Measurements from ENCODE around the gene PDE7B. TPM values are rescaled to one million over a fixed set of nuclear protein-coding genes. Genes with fewer than 3 reads are reported as not detected.

The PDE7B gene
- total and polyA plus RNA-seq, 9 of the 15 experiments (the other 6 are each of a cell fraction or from before 2014, with no cell fraction given), result 0.01 TPM; not detected in 8

DNA sequence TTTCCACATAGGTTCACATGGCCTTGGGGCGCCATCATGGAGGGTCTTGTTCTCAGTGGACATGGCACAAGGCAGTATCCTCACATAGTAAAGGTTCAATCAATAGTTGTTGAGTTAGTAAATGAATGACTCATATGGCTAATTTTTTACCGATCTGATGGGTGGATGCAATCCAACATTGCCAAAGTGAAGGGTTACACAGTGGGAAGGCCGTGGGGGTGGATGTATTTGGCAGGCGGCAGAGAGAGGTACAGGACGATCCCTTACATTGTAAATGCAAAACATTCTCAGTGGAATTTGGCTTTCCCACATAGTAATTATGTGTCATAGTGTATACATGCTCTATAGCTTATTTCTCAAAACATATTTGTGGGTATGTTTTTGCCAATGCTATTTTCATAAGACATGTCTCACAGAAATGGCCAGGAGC, 21.0 kb upstream of the PDE7B start (continued):
- no peak for TF ChIP-seq NELFE (IDR thresholded peaks at IDR 0.05; ENCODE audit: insufficient read depth, insufficient read length)
- no peak for TF ChIP-seq ZNF263 (CRISPR knock-in tag; IDR thresholded peaks at IDR 0.05; ENCODE audit: borderline replicate concordance)
- TF ChIP-seq ARID2 (IDR thresholded peaks at IDR 0.05), result no peak

DNA sequence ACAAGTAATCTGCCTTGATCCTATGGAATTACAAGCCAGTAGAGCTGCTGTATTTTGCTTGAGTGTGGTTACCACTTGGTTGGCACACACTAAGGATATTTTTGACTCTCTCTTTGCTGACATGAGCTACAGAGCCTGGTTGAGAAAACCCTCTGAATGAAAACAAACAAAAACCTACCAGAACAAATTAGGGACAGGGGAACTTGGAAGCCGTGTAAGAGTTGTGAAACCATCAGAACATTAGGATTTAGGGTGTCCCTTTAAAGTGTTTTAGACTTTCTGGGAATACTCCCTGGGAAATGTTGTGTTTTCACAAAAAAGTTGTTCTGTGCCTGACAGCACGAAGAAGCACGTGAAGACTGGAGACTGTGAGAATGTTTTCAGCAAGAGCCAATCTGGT, 20.5 kb upstream of the PDE7B start:
- DNase-seq (ENCODE audit: extremely low read depth in 1 of 4, low spot score in 3 of 4) (no peak), ATAC-seq (no peak), FAIRE-seq (no peak)
- Histone ChIP-seq H3K27ac (ENCODE audit: extremely low read depth, low read depth, low read length) (no peak overlapping the region), H3K9me1 (ENCODE audit: control insufficient read depth, insufficient read depth, low read length) (no peaks in the 10 kb centered on the region), H2AFZ (ENCODE audit: low read depth, low read length) (no peak overlapping the region), H3K9me3 (replicated peaks; ENCODE audit: control insufficient read depth, insufficient read depth, low read depth, low read length) (no peaks in the 10 kb centered on the region), H4K20me1 (replicated peaks; ENCODE audit: control insufficient read depth, insufficient read depth, low read length) (no peaks in the 10 kb centered on the region), H3K4me2 (ENCODE audit: insufficient read depth, low read length) (no peak overlapping the region), H3K36me3 (ENCODE audit: control insufficient read depth, insufficient read depth, low read length) (no peaks in the 10 kb centered on the region), H3K4me1 (replicated peaks in 1 of 2; ENCODE audit: control insufficient read depth in 2 of 2, insufficient read depth in 2 of 2, low read length in 2 of 2) (no peaks in the 10 kb centered on the region), H3K4me3 (no peak overlapping the region), H3K27me3 (ENCODE audit: control insufficient read depth in 2 of 2, insufficient read depth in 2 of 2, low read length in 2 of 2) (peaks cover 6 to 9% of the 10 kb centered on the region in 2 experiments; a peak in 2 of 5 replicates), H3K79me2 (ENCODE audit: control insufficient read depth, insufficient read depth, low read length) (no peaks in the 10 kb centered on the region), H3K9ac (ENCODE audit: insufficient read depth in 1 of 2, low read depth in 2 of 2, low read length in 2 of 2) (no peak overlapping the region)
- in situ Hi-C loops (cut with MboI) (no loop called here), intact Hi-C loops (cut with micrococcal nuclease) (no loop called here)
- ChIA-PET POLR2A (interaction anchor here (1.2 kb wide), 1 partner anchor 10 kb away, joined by 4 read pairs; no protein-coding TSS in a partner anchor), CTCF (ENCODE audit: low intra/inter-chr PET ratio) (no interaction called here)
- no TSS peak for BruUV-seq (replicated peaks)
- no peak for TF ChIP-seq CHD4 (IDR thresholded peaks at IDR 0.05; ENCODE audit: insufficient read depth, insufficient replicate concordance, low read depth, low read length, poor library complexity, severe bottlenecking)
- no peak for TF ChIP-seq TSC22D4 (tag; IDR thresholded peaks at IDR 0.05)
- no peak for TF ChIP-seq TEAD2 (tag; IDR thresholded peaks at IDR 0.05)
- TF ChIP-seq HOXB6 (CRISPR knock-in tag; IDR thresholded peaks at IDR 0.05; ENCODE audit: borderline replicate concordance), result no peak
- WGBS (ENCODE audit: insufficient coverage, low coverage, missing lambda C conversion rate), result 0% methylated on average over 3 of the region's 3 CpGs
